ENCODE measurements around the gene TP53RK. TPM values are rescaled to one million over a fixed set of nuclear protein-coding genes. Genes with fewer than 3 reads are reported as not detected.

The TP53RK gene
- total RNA-seq, 4 donors from 2014 or later: 14.6 to 21.3 (median 18.7) TPM

DNA sequence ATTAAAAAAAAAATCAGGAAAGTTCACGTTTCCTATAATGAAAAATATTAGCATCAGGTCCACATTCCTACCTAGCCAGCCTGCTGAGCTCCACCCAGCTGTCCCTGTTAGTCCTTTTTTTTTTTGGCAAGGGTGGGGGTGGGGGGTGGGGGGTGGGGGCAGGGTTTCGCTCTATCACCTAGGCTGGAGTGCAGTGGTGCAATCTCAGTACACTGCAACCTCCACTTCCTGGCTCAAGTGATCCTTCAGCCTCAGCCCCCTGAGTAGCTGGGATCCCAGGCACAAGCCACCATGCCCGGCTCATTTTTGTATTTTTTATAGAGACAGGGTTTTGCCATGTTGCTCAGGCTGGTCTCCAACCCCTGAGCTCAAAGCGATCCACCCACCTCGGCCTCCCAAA lies 12.7 kb upstream of the TP53RK start:
- Histone ChIP-seq H3K4me1 (no peaks in the 10 kb centered on the region), H3K4me3 (no peak overlapping the region), H3K27me3 (peaks cover 23% of the 10 kb centered on the region), H3K36me3 (no peaks in the 10 kb centered on the region), H3K9me3 (no peaks in the 10 kb centered on the region), H3K27ac (no peak overlapping the region)
- ATAC-seq: no peak
- WGBS, 2 donors (ENCODE audit: low coverage in 1 of 2): 66 to 89% methylated on average over 4 of the region's 5 CpGs
- no peak for TF ChIP-seq POLR2A (IDR thresholded peaks at IDR 0.05)
- TF ChIP-seq POLR2AphosphoS5 (IDR thresholded peaks at IDR 0.05): no peak
- no peak for TF ChIP-seq EP300 (IDR thresholded peaks at IDR 0.05)
- TF ChIP-seq, protein P1, sequence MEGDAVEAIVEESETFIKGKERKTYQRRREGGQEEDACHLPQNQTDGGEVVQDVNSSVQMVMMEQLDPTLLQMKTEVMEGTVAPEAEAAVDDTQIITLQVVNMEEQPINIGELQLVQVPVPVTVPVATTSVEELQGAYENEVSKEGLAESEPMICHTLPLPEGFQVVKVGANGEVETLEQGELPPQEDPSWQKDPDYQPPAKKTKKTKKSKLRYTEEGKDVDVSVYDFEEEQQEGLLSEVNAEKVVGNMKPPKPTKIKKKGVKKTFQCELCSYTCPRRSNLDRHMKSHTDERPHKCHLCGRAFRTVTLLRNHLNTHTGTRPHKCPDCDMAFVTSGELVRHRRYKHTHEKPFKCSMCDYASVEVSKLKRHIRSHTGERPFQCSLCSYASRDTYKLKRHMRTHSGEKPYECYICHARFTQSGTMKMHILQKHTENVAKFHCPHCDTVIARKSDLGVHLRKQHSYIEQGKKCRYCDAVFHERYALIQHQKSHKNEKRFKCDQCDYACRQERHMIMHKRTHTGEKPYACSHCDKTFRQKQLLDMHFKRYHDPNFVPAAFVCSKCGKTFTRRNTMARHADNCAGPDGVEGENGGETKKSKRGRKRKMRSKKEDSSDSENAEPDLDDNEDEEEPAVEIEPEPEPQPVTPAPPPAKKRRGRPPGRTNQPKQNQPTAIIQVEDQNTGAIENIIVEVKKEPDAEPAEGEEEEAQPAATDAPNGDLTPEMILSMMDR (IDR thresholded peaks at IDR 0.05): no peak

DNA sequence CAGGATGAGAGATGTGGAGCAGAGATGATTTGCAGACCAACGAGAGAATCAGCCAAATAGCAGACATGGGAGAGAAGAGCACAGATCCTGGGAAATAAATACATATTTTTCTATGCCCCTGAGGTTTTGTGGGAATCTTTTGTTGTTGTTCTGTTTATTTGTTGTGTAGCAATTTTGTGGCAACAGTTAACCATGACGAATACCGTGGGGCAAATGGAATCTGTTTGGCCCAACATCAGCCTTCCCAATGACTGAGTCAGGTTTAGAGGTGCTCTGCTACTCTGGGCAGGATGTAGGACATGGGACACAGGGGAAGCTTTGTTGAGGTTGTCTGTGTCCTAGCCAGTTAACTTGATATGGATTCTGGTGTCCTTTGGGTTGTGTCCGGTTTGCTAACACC lies 12.3 kb upstream of the TP53RK start:
- H3K9me3 ChIP-seq: no peaks in the 10 kb centered on the region
- no peak for TF ChIP-seq POLR2A (IDR thresholded peaks at IDR 0.05)
- TF ChIP-seq, protein P1 (IDR thresholded peaks at IDR 0.05): no peak
- no peak for TF ChIP-seq EP300 (IDR thresholded peaks at IDR 0.05)
- TF ChIP-seq POLR2AphosphoS5 (IDR thresholded peaks at IDR 0.05): no peak
- no peaks in the 10 kb centered on the region for H3K36me3 ChIP-seq
- 58 to 65% methylated on average over 4 of the region's 4 CpGs for WGBS, 2 donors (ENCODE audit: low coverage in 1 of 2)
- no peaks in the 10 kb centered on the region for H3K4me1 ChIP-seq
- ATAC-seq: no peak
- H3K27ac ChIP-seq: no peak overlapping the region
- no peak overlapping the region for H3K4me3 ChIP-seq
- H3K27me3 ChIP-seq: peaks cover 23% of the 10 kb centered on the region

DNA sequence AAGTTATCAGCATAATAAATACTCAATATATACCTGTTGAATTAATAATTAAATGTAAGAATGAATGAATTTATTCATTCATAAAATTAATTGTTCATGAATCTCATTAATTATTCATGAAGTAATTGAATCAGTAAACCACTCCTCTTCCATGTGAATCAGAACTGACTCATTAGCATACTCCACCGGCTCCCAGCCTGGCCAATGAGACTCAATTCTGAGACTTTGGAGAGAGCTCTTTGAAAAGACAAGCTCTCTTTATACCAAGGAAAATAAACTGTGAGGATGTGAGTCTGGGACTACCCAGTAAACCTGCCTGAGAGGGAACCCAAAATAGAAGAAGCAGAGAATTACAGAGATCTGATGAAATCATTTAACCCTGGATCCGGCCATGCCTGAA lies 11.8 kb upstream of the TP53RK start:
- H3K4me1 ChIP-seq: no peaks in the 10 kb centered on the region
- ATAC-seq: no peak
- WGBS, 2 donors (ENCODE audit: low coverage in 1 of 2): 69% methylated on average over 2 of the region's 2 CpGs; no CpG with 5 or more reads in 1 of the 2 donors
- no peaks in the 10 kb centered on the region for H3K9me3 ChIP-seq
- H3K27ac ChIP-seq: no peak overlapping the region
- H3K36me3 ChIP-seq: no peaks in the 10 kb centered on the region
- TF ChIP-seq, protein P1 (IDR thresholded peaks at IDR 0.05): no peak
- TF ChIP-seq POLR2A (IDR thresholded peaks at IDR 0.05) (no peak), EP300 (IDR thresholded peaks at IDR 0.05) (no peak), POLR2AphosphoS5 (IDR thresholded peaks at IDR 0.05) (no peak)
- H3K27me3 ChIP-seq: peaks cover 23% of the 10 kb centered on the region
- H3K4me3 ChIP-seq: no peak overlapping the region

DNA sequence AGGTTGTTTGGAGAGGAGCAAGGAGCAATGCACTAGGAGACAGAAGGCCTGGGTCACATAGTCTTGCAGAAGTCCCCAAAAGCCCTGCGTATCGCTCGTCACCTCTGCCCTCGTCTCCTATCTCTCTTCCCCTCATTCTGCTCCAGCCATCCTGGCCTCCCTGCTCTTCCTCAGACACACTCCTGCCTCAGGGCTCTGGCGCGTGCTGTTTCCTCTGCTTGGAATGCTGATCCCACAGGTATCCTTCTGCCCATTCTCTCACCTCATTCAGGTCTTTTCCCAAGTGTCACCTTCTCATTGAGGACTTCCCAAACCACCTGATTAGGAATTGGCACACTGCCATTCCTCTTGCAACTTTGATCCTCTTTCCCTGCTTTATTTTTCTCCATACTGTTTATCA lies 11.2 kb upstream of the TP53RK start:
- no peak for ATAC-seq
- TF ChIP-seq, protein P1 (IDR thresholded peaks at IDR 0.05): no peak
- TF ChIP-seq EP300 (IDR thresholded peaks at IDR 0.05) (no peak), POLR2A (IDR thresholded peaks at IDR 0.05) (no peak), POLR2AphosphoS5 (IDR thresholded peaks at IDR 0.05) (no peak)
- no peaks in the 10 kb centered on the region for H3K4me1 ChIP-seq
- WGBS, 2 donors (ENCODE audit: low coverage in 1 of 2): 78 to 87% methylated on average over 6 of the region's 6 CpGs
- H3K4me3 ChIP-seq: no peak overlapping the region
- H3K9me3 ChIP-seq: no peaks in the 10 kb centered on the region
- no peaks in the 10 kb centered on the region for H3K36me3 ChIP-seq
- H3K27ac ChIP-seq: no peak overlapping the region
- peaks cover 23% of the 10 kb centered on the region for H3K27me3 ChIP-seq

DNA sequence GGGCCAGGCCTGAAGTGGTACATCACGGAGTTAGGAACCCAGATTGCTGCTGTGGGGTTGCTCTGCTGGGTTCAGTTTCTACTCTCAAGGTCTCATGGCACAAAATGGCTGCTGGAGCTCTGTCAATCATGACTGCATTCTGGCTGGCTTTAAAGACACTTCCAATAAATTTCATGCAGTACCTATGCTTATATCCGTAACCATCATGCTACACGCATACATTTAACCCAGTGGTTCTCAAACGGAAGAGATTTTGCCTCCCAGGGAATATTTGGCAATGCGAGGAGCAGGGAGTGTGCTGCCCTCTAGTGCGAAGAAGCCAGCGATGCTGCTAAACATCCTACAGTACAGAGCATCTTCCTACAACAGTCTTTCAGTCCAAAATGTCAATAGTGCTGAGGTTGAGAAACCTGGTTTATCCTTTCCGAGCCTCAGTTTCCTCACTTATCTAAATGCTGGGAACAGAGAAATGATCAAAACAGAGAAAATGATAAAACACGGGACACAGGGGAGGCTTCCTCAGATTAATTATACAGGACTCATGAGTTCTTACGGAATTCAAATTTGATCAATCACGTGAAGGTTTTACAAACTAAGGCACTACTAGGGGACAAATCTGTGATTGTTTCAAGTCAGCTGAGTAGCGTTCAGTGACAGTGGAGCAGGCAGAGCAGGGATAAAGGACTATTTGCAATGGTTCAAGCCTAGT lies 10.6 kb upstream of the TP53RK start:
- Histone ChIP-seq H3K4me1 (no peaks in the 10 kb centered on the region), H3K27me3 (peaks cover 23% of the 10 kb centered on the region), H3K9me3 (no peaks in the 10 kb centered on the region), H3K4me3 (no peak overlapping the region), H3K36me3 (no peaks in the 10 kb centered on the region), H3K27ac (no peak overlapping the region)
- TF ChIP-seq EP300 (IDR thresholded peaks at IDR 0.05): no peak
- no peak for TF ChIP-seq POLR2AphosphoS5 (IDR thresholded peaks at IDR 0.05)
- TF ChIP-seq, protein P1 (IDR thresholded peaks at IDR 0.05): peak in 1 of 4 experiments; percentile 35
- ATAC-seq: no peak
- WGBS, 2 donors (ENCODE audit: low coverage in 1 of 2): 38 to 55% methylated on average over 6 to 9 of the region's 12 CpGs
